Ascending aorta (tissue), 2 donors: ENCODE data around the gene SETD7. TPM values are rescaled to one million over a fixed set of nuclear protein-coding genes. Genes with fewer than 3 reads are reported as not detected.

Source experiments
- DNase-seq, 2 donors: peaks; one replicate each; pipeline ENCODE4 v3.0.0-alpha.2; 2019; ENCODE audit warnings: low spot score in 2 of 2
- H3K27ac ChIP-seq, 2 donors: fragments of 200-600 bp; sonication (generic); one replicate each; pipeline ENCODE4 v1.5.1; 2016 to 2017; ENCODE audit warnings: mild to moderate bottlenecking in 1 of 2
- H3K27me3 ChIP-seq: fragments of 200-600 bp; sonication (generic); one replicate; pipeline ENCODE4 v1.5.1; 2017
- H3K36me3 ChIP-seq, 2 donors: fragments of 200-600 bp; sonication (generic); one replicate each; pipeline ENCODE4 v1.5.1; 2016
- H3K4me1 ChIP-seq, 2 donors: fragments of 200-600 bp; sonication (generic); one replicate each; pipeline ENCODE4 v1.5.1; 2016 to 2017; ENCODE audit warnings: mild to moderate bottlenecking in 1 of 2
- H3K4me3 ChIP-seq, 2 donors: fragments of 200-600 bp; sonication (generic); one replicate each; pipeline ENCODE4 v1.5.1; 2016 to 2017; ENCODE audit warnings: mild to moderate bottlenecking in 1 of 2
- H3K9me3 ChIP-seq, 2 donors: fragments of 200-600 bp; sonication (generic); one replicate each; pipeline ENCODE4 v1.5.1; 2016
- CTCF ChIP-seq, 3 experiments: fragments of 200-600 bp in 2 of 3; fragments of 450-650 bp in 1 of 3; sonication (generic) in 2 of 3; IDR thresholded peaks; one replicate each; pipeline ENCODE4 v1.5.1; 2016 to 2019; ENCODE audit warnings: antibody characterized with exemption in 3 of 3, mild to moderate bottlenecking in 1 of 3, moderate library complexity in 1 of 3
- intact Hi-C: fragments of 100-400 bp; cut with DNase I; formaldehyde crosslinking; loops from one replicate; pipeline ENCODE4 v1.15.1; 2023
- total RNA-seq: library from RNA; depleted of rRNA; stranded (reverse); fragments of >200 nt; gene quantifications from one replicate; pipeline ENCODE4 v1.1.0, GENCODE V29; 2016

SETD7 gene
- total RNA-seq, 1 donor from 2014 or later = 33.2 TPM

DNA sequence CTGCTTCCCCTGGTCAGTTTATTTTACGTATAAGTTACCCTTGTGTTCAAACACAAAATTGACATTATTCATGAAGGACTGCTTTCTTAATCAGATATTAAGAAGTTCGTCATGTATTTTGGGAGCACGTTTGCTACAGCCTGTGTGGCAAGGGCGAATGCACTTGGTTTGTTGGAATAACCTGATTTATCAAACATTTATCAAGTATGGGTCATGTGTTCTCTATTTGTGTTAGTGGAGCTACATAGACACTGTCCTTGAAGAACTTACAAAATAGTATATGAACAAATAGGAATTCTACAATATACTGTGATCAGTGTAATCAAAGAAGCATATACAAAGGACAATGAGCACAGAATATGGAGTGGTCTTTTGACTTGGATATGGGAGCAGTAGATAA lies 79.7 kb downstream of the SETD7 start:
- TF ChIP-seq CTCF (IDR thresholded peaks at IDR 0.05) = no peak
- peaks cover 6 to 21% of the 10 kb centered on the region in 2 donors for H3K36me3 ChIP-seq
- intact Hi-C loops = no loop called here
- DNase-seq = no peak
- no peaks in the 10 kb centered on the region for H3K9me3 ChIP-seq
- H3K4me1 ChIP-seq = peaks cover 0 to 18% of the 10 kb centered on the region in 2 donors
- H3K27ac ChIP-seq = peak overlapping the region in 1 of 2 donors; percentile 59
- no peaks in the 10 kb centered on the region for H3K27me3 ChIP-seq
- no peak overlapping the region for H3K4me3 ChIP-seq

DNA sequence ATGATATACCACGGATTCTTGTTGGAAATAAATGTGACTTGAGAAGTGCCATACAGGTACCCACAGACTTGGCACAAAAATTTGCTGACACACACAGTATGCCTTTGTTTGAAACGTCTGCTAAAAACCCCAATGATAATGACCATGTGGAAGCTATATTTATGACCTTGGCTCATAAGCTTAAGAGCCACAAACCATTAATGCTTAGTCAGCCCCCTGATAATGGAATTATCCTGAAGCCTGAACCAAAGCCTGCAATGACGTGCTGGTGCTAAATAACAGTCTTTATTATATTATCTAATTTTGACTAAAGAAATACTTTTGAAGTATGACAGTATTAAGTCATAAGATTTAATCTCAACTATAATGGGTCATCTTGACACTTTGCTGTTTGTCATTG lies 83.2 kb downstream of the SETD7 start:
- Histone ChIP-seq H3K4me3 (no peak overlapping the region), H3K27ac (no peak overlapping the region), H3K4me1 (peaks cover 0 to 10% of the 10 kb centered on the region in 2 donors), H3K36me3 (peaks cover 6 to 21% of the 10 kb centered on the region in 2 donors), H3K9me3 (peaks cover 0 to 7% of the 10 kb centered on the region in 2 donors), H3K27me3 (no peaks in the 10 kb centered on the region)
- no peak for DNase-seq
- intact Hi-C loops = no loop called here
- no peak for TF ChIP-seq CTCF (IDR thresholded peaks at IDR 0.05)

DNA sequence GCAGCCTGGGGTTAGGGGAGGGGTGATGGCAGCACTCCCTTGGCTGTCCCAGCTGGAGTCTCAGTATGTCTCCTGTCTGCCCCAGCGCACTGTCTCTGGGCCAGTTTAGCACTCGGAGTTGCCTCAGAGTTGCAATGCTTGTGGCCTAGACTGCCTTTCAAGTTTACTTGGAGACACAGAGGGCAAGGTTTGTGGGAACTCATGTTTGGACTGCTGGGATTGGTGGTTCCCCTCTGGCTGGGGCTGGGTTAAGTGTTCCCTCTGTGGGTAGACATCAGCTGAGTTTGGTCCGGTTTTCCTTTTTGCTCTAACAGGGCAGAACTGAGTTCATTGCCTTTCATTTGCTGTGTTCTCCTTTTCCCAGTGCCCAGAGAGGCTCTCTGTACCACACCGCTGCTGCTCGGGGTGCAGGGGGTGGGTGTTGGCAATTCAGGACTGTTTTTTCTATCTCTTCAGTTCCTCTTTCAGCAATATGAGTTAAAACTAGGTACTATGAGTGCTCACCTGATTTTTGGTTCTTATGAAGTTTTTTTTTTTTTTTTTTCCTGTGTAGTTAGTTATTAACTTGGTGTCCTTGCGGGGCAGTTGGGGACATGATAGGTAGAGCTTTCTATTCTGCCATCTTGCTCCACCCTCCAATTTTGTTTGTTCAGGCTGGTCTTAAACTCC lies 84.9 kb downstream of the SETD7 start:
- H3K27me3 ChIP-seq = no peaks in the 10 kb centered on the region
- DNase-seq = no peak
- no peak overlapping the region for H3K27ac ChIP-seq
- H3K4me1 ChIP-seq = peaks cover 0 to 3% of the 10 kb centered on the region in 2 donors
- no peak for TF ChIP-seq CTCF (IDR thresholded peaks at IDR 0.05)
- peaks cover 0 to 7% of the 10 kb centered on the region in 2 donors for H3K9me3 ChIP-seq
- intact Hi-C loops = no loop called here
- peaks cover 6 to 21% of the 10 kb centered on the region in 2 donors for H3K36me3 ChIP-seq
- no peak overlapping the region for H3K4me3 ChIP-seq

- Histone ChIP-seq H3K4me1 (peaks cover 0 to 3% of the 10 kb centered on the region in 2 donors), H3K9me3 (peaks cover 0 to 7% of the 10 kb centered on the region in 2 donors), H3K27ac (no peak overlapping the region), H3K36me3 (peaks cover 6 to 21% of the 10 kb centered on the region in 2 donors), H3K4me3 (no peak overlapping the region), H3K27me3 (no peaks in the 10 kb centered on the region)
- no peak for TF ChIP-seq CTCF (IDR thresholded peaks at IDR 0.05)
- no peak for DNase-seq
- intact Hi-C loops = no loop called here
Measured at GRCh38 chr4:139470295-139470694, 85.7 kb downstream of the SETD7 start.

GRCh38 chr4:139469869-139470268 lies 86.2 kb downstream of the SETD7 start:
- intact Hi-C loops = no loop called here
- TF ChIP-seq CTCF (IDR thresholded peaks at IDR 0.05) = no peak

More at GRCh38 chr4:139469869-139470268, 86.2 kb downstream of the SETD7 start:
- no peak overlapping the region for H3K27ac ChIP-seq
- peaks cover 0 to 7% of the 10 kb centered on the region in 2 donors for H3K9me3 ChIP-seq
- H3K4me3 ChIP-seq = no peak overlapping the region
- no peaks in the 10 kb centered on the region for H3K27me3 ChIP-seq
- peaks cover 6 to 21% of the 10 kb centered on the region in 2 donors for H3K36me3 ChIP-seq
- DNase-seq = no peak
- peaks cover 0 to 3% of the 10 kb centered on the region in 2 donors for H3K4me1 ChIP-seq
